Activated CD4-positive, alpha-beta memory T cell treated with anti-CD3 and anti-CD28 coated beads for 36 hours (primary cell): ENCODE data around the gene CYP1A1. TPM values are rescaled to one million over a fixed set of nuclear protein-coding genes. Genes with fewer than 3 reads are reported as not detected.

Source experiments
- CTCF ChIA-PET: fragments of 350-600 bp; sonication (Branson Sonifier 250); formaldehyde crosslinking; loops from one replicate; lab custom pipeline; 2021; ENCODE audit warnings: antibody characterized with exemption, inconsistent platforms; lab: Charles Lee
- POLR2A ChIA-PET: fragments of 350-600 bp; sonication (Branson Sonifier 250); formaldehyde crosslinking; loops from one replicate; lab custom pipeline; 2021; ENCODE audit warnings: antibody characterized with exemption; lab: Charles Lee
- DNase-seq: peaks from one replicate; pipeline ENCODE4 v3.0.0-alpha.2; 2020
- H3K27ac Mint-ChIP-seq: one replicate; pipeline ENCODE4 v1.8.0; 2021; ENCODE audit warnings: mixed read lengths
- H3K27me3 Mint-ChIP-seq: one replicate; pipeline ENCODE4 v1.8.0; 2021; ENCODE audit warnings: mixed read lengths
- H3K36me3 Mint-ChIP-seq: one replicate; pipeline ENCODE4 v1.8.0; 2021; ENCODE audit warnings: mixed read lengths
- H3K4me1 Mint-ChIP-seq: one replicate; pipeline ENCODE4 v1.8.0; 2021; ENCODE audit warnings: low read depth, mixed read lengths
- H3K4me3 Mint-ChIP-seq: one replicate; pipeline ENCODE4 v1.8.0; 2021; ENCODE audit warnings: mild to moderate bottlenecking, mixed read lengths
- H3K9me3 Mint-ChIP-seq: one replicate; pipeline ENCODE4 v1.8.0; 2021; ENCODE audit warnings: mixed read lengths
- intact Hi-C: fragments of 100-400 bp; cut with micrococcal nuclease; formaldehyde crosslinking; loops from one replicate; pipeline ENCODE4 v1.15.1; 2023
- total RNA-seq, 2 experiments: library from RNA; stranded (reverse); gene quantifications; one replicate each; pipeline ENCODE4 v1.2.3, GENCODE V29; 2021

CYP1A1 gene
- total RNA-seq, 2 experiments from 2014 or later: 0.64 to 1.1 TPM

DNA sequence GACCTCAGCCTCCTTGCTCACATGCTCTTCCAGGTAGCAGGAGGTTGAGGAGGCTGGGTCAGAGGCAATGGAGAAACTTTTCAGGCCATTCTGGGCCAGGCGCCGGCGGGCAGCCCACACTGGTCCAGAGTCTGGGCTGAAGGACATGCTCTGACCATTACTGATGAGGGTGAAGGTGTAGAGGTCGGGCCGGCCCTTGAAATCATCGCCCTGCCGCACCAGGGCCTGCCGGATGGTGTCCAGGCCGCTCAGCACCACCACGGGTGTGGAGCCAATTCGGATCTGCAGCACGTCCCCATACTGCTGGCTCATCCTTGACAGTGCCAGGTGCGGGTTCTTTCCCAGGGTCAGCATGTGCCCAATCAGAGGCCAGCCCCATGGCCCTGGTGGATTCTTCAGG lies 2.7 kb downstream of the CYP1A1 start:
- H3K27ac Mint-ChIP-seq: no peak overlapping the region

DNA sequence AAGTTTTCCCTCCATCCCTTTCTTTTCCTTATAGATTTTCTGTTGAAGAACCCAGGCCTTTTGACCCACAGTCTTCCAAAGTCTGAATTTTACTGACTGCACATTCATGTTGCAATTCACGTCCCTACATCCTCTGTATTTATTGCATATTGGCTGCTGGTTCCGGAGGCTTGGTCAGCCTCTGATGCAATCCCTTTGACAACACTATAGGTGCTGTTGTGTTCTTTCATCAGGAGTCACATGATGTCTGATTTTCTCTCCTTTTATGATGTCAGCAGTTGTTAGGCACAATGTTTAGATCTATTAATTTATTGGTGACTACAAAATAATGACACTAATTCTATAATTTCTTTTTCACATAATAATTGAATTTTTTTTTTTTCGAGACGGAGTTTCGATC lies 8.7 kb downstream of the CYP1A1 start:
- POLR2A ChIA-PET: interaction anchor here (1.0 kb wide), 1 partner anchor 10 kb away, joined by 3 read pairs; no protein-coding TSS in a partner anchor
- Mint-ChIP-seq H3K4me1 (no peaks in the 10 kb centered on the region), H3K36me3 (no peaks in the 10 kb centered on the region), H3K27me3 (no peaks in the 10 kb centered on the region), H3K4me3 (no peak overlapping the region), H3K9me3 (no peaks in the 10 kb centered on the region), H3K27ac (no peak overlapping the region)
- CTCF ChIA-PET: no interaction called here
- DNase-seq: no peak
- intact Hi-C loops: no loop called here

More for the DNA sequence above, 2.7 kb downstream of the CYP1A1 start:
- no peaks in the 10 kb centered on the region for H3K36me3 Mint-ChIP-seq
- no peak for DNase-seq
- H3K27me3 Mint-ChIP-seq: peaks cover 6% of the 10 kb centered on the region
- peaks cover 8% of the 10 kb centered on the region for H3K4me1 Mint-ChIP-seq
- H3K4me3 Mint-ChIP-seq: no peak overlapping the region
- POLR2A ChIA-PET: no interaction called here
- H3K9me3 Mint-ChIP-seq: no peaks in the 10 kb centered on the region
- CTCF ChIA-PET: no interaction called here
- intact Hi-C loops: no loop called here

DNA sequence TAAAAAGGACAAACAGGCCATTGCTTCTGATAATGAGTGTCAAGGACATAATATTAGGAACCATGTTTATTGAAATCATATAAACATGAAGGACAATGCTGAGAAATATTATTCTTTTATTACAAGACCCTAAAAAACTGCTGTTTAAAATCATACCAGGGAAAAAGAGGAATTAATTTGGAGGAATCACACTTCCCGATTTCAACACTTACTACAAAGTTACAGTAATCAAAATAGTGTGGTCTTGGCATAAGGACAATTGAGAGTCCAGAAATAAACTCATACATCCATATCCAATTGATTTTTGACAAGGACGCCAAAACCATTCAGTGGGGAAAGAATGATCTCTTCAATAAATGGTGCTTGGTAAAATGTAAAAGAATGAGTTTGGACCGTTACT lies 13.0 kb downstream of the CYP1A1 start:
- Mint-ChIP-seq H3K9me3 (no peaks in the 10 kb centered on the region), H3K27me3 (peaks cover 2% of the 10 kb centered on the region), H3K36me3 (no peaks in the 10 kb centered on the region), H3K4me3 (no peak overlapping the region), H3K27ac (no peak overlapping the region), H3K4me1 (peaks cover 4% of the 10 kb centered on the region)
- ChIA-PET CTCF (no interaction called here), POLR2A (no interaction called here)
- intact Hi-C loops: no loop called here
- no peak for DNase-seq

- Mint-ChIP-seq H3K27ac (no peak overlapping the region), H3K36me3 (no peaks in the 10 kb centered on the region), H3K27me3 (peaks cover 7% of the 10 kb centered on the region), H3K4me1 (peaks cover 4% of the 10 kb centered on the region), H3K4me3 (no peak overlapping the region), H3K9me3 (no peaks in the 10 kb centered on the region)
- DNase-seq: no peak
- CTCF ChIA-PET: interaction anchor here (0.7 kb wide), 1 partner anchor 307 kb away, joined by 3 read pairs; no protein-coding TSS in a partner anchor
- intact Hi-C loops: no loop called here
- POLR2A ChIA-PET: no interaction called here
Observed at GRCh38 chr15:74710319-74711094, 14.8 kb downstream of the CYP1A1 start.

DNA sequence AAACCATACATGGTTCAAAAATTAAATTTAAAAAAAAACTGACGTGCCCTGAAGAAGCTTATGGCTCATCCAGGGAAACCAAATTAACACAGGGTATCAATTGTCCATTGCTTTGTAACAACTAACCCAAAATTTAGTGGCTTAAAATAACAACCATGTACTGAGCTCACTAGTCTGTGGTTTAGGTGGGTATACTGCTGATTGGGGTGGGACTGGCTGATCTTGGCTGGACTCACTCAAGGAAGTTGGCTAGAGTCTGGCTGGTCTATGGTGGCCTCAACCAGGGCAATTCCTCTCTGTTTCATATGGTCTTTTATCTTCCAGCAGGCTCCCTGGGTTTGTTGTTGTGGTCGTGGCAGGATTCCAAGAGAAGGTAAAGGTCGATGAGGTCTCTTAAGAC lies 15.4 kb downstream of the CYP1A1 start:
- Mint-ChIP-seq H3K4me3 (no peak overlapping the region), H3K9me3 (no peaks in the 10 kb centered on the region), H3K4me1 (peaks cover 4% of the 10 kb centered on the region), H3K36me3 (no peaks in the 10 kb centered on the region), H3K27ac (no peak overlapping the region), H3K27me3 (peaks cover 10% of the 10 kb centered on the region)
- no peak for DNase-seq
- POLR2A ChIA-PET: no interaction called here
- intact Hi-C loops: no loop called here
- CTCF ChIA-PET: interaction anchor here (0.7 kb wide), 1 partner anchor 308 kb away, joined by 3 read pairs; no protein-coding TSS in a partner anchor

GRCh38 chr15:74709011-74709410 lies 16.3 kb downstream of the CYP1A1 start:
- DNase-seq: no peak
- H3K4me1 Mint-ChIP-seq: peaks cover 4% of the 10 kb centered on the region
- no peak overlapping the region for H3K4me3 Mint-ChIP-seq
- ChIA-PET POLR2A (no interaction called here), CTCF (no interaction called here)
- intact Hi-C loops: no loop called here
- H3K27ac Mint-ChIP-seq: no peak overlapping the region
- H3K27me3 Mint-ChIP-seq: peaks cover 10% of the 10 kb centered on the region
- H3K9me3 Mint-ChIP-seq: no peaks in the 10 kb centered on the region
- H3K36me3 Mint-ChIP-seq: no peaks in the 10 kb centered on the region

GRCh38 chr15:74696808-74697207 lies 28.5 kb downstream of the CYP1A1 start:
- ChIA-PET CTCF (interaction anchor here (0.8 to 2.2 kb wide), 3 partner anchors 61 to 75 kb away, joined by 3 to 10 read pairs (median 3); no protein-coding TSS in a partner anchor), POLR2A (interaction anchor here (1.6 kb wide), 1 partner anchor 29 kb away, joined by 4 read pairs; the partner anchor contains the start of gene CYP1A1)
- Mint-ChIP-seq H3K4me1 (peaks cover 38% of the 10 kb centered on the region), H3K4me3 (peak overlapping the region; percentile 100), H3K27ac (no peak overlapping the region), H3K27me3 (peaks cover 3% of the 10 kb centered on the region), H3K36me3 (peaks cover 3% of the 10 kb centered on the region), H3K9me3 (no peaks in the 10 kb centered on the region)
- DNase-seq: no peak
- intact Hi-C loops: loop anchor here (2.0 kb wide), 1 partner anchor 326 kb away; the partner anchor contains the start of gene PPCDC

GRCh38 chr15:74696398-74696729 lies 29.0 kb downstream of the CYP1A1 start:
- no peak for DNase-seq
- POLR2A ChIA-PET: interaction anchor here (1.6 kb wide), 1 partner anchor 30 kb away, joined by 4 read pairs; the partner anchor contains the start of gene CYP1A1
- Mint-ChIP-seq H3K4me1 (peaks cover 38% of the 10 kb centered on the region), H3K27ac (peak overlapping the region; percentile 93), H3K4me3 (peak overlapping the region; percentile 100), H3K9me3 (no peaks in the 10 kb centered on the region), H3K36me3 (peaks cover 3% of the 10 kb centered on the region), H3K27me3 (no peaks in the 10 kb centered on the region)
- intact Hi-C loops: loop anchor here (2.0 kb wide), 1 partner anchor 326 kb away; the partner anchor contains the start of gene PPCDC
- CTCF ChIA-PET: interaction anchor here (0.7 to 2.2 kb wide), 5 partner anchors 61 to 97 kb away, joined by 3 to 10 read pairs (median 3); no protein-coding TSS in a partner anchor

DNA sequence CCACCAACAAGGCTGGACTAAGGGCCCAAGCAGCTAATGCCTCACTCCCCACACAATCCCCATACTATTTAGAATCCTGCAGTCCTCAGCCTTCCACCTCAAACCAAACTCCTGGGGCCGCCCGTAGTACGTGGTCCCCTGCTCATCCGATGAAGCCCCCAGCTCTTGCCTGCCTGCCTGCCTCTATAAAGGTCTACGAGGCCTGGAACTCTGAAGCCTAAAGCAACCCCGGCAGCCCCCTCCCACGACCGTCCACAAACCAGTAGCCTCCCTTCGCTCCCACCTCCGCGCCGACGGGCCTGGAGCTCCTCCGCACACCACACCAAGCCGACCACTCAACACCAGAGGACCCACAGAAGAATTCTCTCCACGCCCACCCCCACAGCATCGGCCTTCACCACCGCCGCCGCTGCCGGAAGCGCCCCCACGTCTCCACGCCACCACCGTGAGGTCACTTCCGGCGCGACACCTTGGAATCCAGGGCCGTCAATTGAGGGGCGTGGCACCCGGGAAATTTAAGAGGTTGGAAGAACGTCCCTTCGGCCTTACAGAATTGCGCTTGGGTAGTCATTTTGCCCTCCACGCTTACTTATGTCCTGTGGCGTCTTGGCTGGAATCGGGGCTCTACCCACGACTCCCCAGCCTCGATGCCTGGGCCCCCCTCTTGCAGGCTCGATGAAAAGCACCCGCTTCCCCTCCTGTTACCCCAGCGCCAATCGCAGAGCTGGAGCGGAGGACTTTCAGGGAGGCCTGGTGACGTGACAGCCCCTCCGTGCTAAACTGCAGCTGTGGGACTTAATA lies 29.5 kb downstream of the CYP1A1 start, which contains the start of gene EDC3:
EDC3 (minus strand) TSS at position 428 of the 801 bp plus-strand sequence. CDS start 20,900 bp downstream, outside the sequence.
- H3K9me3 Mint-ChIP-seq: no peaks in the 10 kb centered on the region
- peak within 1 kb of the TSS; percentile 100 for H3K4me3 Mint-ChIP-seq
- DNase-seq: peak; percentile 90
- H3K27ac Mint-ChIP-seq: peak within 1 kb of the TSS; percentile 93
- H3K36me3 Mint-ChIP-seq: peaks cover 3% of the 10 kb centered on the region
- H3K4me1 Mint-ChIP-seq: peaks cover 38% of the 10 kb centered on the region
- POLR2A ChIA-PET: interaction anchor here (1.6 kb wide), 1 partner anchor 30 kb away, joined by 4 read pairs; the partner anchor contains the start of gene CYP1A1
- no peaks in the 10 kb centered on the region for H3K27me3 Mint-ChIP-seq
- intact Hi-C loops: loop anchor here (2.0 kb wide), 1 partner anchor 327 kb away; the partner anchor contains the start of gene PPCDC
- CTCF ChIA-PET: interaction anchor here (0.7 to 2.2 kb wide), 5 partner anchors 60 to 130 kb away, joined by 3 to 10 read pairs (median 3); no protein-coding TSS in a partner anchor

DNA sequence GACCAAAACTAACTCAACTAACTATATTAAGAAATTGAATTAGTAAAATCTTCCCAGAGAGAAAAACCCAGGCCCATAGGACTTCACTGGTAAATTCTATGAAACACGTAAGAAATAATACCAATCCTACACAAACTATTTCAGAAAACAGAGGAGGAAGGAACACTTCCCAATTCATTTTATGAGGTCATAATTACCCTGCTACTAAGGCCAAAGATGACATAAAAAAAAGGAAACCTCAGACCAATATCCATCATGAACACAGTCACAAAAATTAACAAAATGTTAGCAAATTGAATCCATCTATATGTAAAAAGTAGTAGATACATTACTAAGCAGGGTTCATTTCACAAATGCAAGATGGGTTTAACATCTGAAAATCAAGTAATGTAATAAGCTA lies 33.0 kb downstream of the CYP1A1 start:
- Mint-ChIP-seq H3K4me3 (no peak overlapping the region), H3K4me1 (peaks cover 38% of the 10 kb centered on the region), H3K27me3 (no peaks in the 10 kb centered on the region), H3K36me3 (peaks cover 3% of the 10 kb centered on the region), H3K27ac (no peak overlapping the region), H3K9me3 (no peaks in the 10 kb centered on the region)
- ChIA-PET CTCF (no interaction called here), POLR2A (no interaction called here)
- intact Hi-C loops: no loop called here
- no peak for DNase-seq

DNA sequence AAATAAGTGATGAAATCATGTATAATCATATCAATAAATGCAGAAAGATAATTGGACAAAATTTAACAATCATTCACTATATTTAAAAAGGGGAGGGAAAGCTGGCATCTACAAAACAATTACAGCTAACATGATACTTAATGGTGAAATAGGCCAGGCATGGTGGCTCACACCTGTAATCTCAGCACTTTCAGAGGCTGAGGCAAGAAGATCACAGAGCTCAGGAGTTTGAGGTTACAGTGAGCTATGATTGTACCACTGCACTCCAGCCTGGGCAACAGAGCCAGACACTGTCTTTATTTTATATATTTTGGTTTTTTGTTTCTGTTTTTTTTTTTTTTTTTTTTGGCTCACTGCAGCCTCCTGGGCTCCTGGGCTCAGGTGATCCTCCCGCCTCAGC lies 41.6 kb downstream of the CYP1A1 start:
- Mint-ChIP-seq H3K9me3 (peaks cover 3% of the 10 kb centered on the region), H3K36me3 (peaks cover 8% of the 10 kb centered on the region), H3K27me3 (no peaks in the 10 kb centered on the region), H3K27ac (no peak overlapping the region), H3K4me3 (no peak overlapping the region), H3K4me1 (peaks cover 10% of the 10 kb centered on the region)
- CTCF ChIA-PET: interaction anchor here (0.7 kb wide), 1 partner anchor 476 kb away, joined by 3 read pairs; no protein-coding TSS in a partner anchor
- DNase-seq: no peak
- intact Hi-C loops: no loop called here
- POLR2A ChIA-PET: no interaction called here
